DOHH2 (cell line): ENCODE results near the gene ZFYVE27.

Source experiments
- CTCF ChIP-seq: fragments of 200-600 bp; sonication (generic); IDR thresholded peaks from one replicate; pipeline ENCODE4 v1.5.1; 2014; ENCODE audit warnings: antibody characterized with exemption, mild to moderate bottlenecking, low read depth, low read length; ENCODE audit not compliant: poor library complexity, severe bottlenecking
- EZH2phosphoT487 ChIP-seq: fragments of 200-600 bp; sonication (generic); IDR thresholded peaks from 2 replicates; pipeline ENCODE4 v1.6.1; 2017; ENCODE audit warnings: borderline replicate concordance, mild to moderate bottlenecking, antibody characterized with exemption, low read length, moderate library complexity, mixed read lengths

- TF ChIP-seq CTCF (no peak), EZH2phosphoT487 (no peak)
These were observed 13.9 kb upstream of the ZFYVE27 start for GRCh38 chr10:97723001-97723400.
